ENCODE results near the gene FCMR. TPM values are rescaled to one million over a fixed set of nuclear protein-coding genes. Genes with fewer than 3 reads are reported as not detected.

FCMR gene
- total RNA-seq, 4 donors from 2014 or later = 2.5 to 3.3 (median 3.2) TPM; not detected in 1

- Histone ChIP-seq H3K36me3 (no peaks in the 10 kb centered on the region), H3K27ac (replicated peaks in 1 of 4) (no peak overlapping the region), H3K27me3 (peaks cover 0 to 15% (median 0%) of the 10 kb centered on the region in 4 donors), H3K4me3 (no peak overlapping the region), H3K9me3 (no peaks in the 10 kb centered on the region), H3K4me1 (no peaks in the 10 kb centered on the region)
- 72% methylated on average over 8 of the region's 8 CpGs for WGBS
- no peak for DNase-seq (ENCODE audit: extremely low spot score)
- intact Hi-C loops (cut with DNase I) = no loop called here
- no peak for TF ChIP-seq EP300 (IDR thresholded peaks at IDR 0.05)
- TF ChIP-seq POLR2A (IDR thresholded peaks at IDR 0.05; ENCODE audit: low read depth) = no peak
- no peak for TF ChIP-seq POLR2AphosphoS5 (IDR thresholded peaks at IDR 0.05)
- TF ChIP-seq, protein P1, sequence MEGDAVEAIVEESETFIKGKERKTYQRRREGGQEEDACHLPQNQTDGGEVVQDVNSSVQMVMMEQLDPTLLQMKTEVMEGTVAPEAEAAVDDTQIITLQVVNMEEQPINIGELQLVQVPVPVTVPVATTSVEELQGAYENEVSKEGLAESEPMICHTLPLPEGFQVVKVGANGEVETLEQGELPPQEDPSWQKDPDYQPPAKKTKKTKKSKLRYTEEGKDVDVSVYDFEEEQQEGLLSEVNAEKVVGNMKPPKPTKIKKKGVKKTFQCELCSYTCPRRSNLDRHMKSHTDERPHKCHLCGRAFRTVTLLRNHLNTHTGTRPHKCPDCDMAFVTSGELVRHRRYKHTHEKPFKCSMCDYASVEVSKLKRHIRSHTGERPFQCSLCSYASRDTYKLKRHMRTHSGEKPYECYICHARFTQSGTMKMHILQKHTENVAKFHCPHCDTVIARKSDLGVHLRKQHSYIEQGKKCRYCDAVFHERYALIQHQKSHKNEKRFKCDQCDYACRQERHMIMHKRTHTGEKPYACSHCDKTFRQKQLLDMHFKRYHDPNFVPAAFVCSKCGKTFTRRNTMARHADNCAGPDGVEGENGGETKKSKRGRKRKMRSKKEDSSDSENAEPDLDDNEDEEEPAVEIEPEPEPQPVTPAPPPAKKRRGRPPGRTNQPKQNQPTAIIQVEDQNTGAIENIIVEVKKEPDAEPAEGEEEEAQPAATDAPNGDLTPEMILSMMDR (IDR thresholded peaks at IDR 0.05) = no peak
Measured at GRCh38 chr1:206967096-206967849, 45.5 kb upstream of the FCMR start.

GRCh38 chr1:206965781-206966180, 44.0 kb upstream of the FCMR start:
- Histone ChIP-seq H3K9me3 (no peaks in the 10 kb centered on the region), H3K27me3 (peaks cover 0 to 15% (median 0%) of the 10 kb centered on the region in 4 donors), H3K4me3 (no peak overlapping the region), H3K36me3 (no peaks in the 10 kb centered on the region), H3K27ac (replicated peaks in 1 of 4) (no peak overlapping the region), H3K4me1 (no peaks in the 10 kb centered on the region)
- intact Hi-C loops (cut with DNase I) = no loop called here
- 93% methylated on average over 2 of the region's 2 CpGs for WGBS
- TF ChIP-seq, protein P1 (IDR thresholded peaks at IDR 0.05) = no peak
- TF ChIP-seq EP300 (IDR thresholded peaks at IDR 0.05) (no peak), POLR2A (IDR thresholded peaks at IDR 0.05; ENCODE audit: low read depth) (no peak), POLR2AphosphoS5 (IDR thresholded peaks at IDR 0.05) (no peak)
- DNase-seq (ENCODE audit: extremely low spot score) = no peak

DNA sequence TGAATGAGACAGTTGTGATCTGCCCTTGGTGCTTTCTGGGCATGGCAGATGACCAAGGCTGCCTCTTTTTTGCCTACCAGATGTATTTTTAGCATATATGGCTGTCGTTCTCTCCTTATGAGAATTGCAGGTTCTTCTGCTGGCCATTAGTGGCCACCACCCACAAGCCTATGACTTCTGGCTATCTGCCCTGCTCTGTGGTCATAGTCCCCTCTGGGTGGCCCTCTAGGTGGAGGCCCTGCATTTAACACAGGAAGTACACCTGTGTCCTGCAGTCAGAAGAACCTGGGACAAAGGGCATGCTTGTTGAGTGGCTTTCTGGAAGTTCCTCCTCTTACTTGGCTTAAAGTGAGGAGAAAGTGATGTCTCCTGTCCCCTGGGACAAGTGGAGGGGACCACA, 42.0 kb upstream of the FCMR start:
- intact Hi-C loops (cut with DNase I) = no loop called here
- H3K27me3 ChIP-seq = peaks cover 0 to 2% (median 0%) of the 10 kb centered on the region in 4 donors

DNA sequence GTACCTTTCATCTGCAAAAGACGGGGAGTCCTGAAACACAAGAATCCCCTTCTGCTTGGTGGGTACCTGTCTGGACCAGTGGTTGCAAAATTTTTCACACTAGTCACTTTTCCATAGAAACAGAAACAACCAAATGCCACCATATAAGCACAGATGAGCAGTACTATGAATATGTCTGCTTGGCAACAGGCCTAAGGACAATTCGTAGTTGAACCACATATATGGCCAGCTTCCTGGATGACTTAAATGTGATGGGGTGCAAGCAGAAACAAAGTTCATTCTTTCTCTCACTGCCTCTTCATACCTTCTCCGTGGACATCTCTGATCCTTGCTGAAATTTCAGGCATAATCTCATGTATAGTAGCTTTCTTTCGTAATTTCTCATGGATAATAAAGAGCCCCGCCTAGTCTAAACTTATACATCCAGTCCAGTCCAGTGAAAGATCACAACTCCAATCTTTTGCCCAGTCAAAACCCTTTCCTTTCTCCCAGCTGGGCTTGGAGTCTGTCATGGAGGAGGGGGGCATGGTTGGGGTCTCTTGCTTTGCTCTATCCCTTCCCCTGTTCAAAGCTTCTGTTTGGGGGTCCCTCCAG, 41.5 kb upstream of the FCMR start:
- 83% methylated on average over 5 of the region's 5 CpGs for WGBS
- Histone ChIP-seq H3K27me3 (no peaks in the 10 kb centered on the region), H3K27ac (replicated peaks in 1 of 4) (no peak overlapping the region), H3K4me1 (no peaks in the 10 kb centered on the region), H3K4me3 (no peak overlapping the region), H3K9me3 (no peaks in the 10 kb centered on the region), H3K36me3 (no peaks in the 10 kb centered on the region)
- no peak for DNase-seq (ENCODE audit: extremely low spot score)
- TF ChIP-seq, protein P1 (IDR thresholded peaks at IDR 0.05) = no peak
- TF ChIP-seq POLR2AphosphoS5 (IDR thresholded peaks at IDR 0.05) = no peak
- TF ChIP-seq POLR2A (IDR thresholded peaks at IDR 0.05; ENCODE audit: low read depth) = no peak
- no peak for TF ChIP-seq EP300 (IDR thresholded peaks at IDR 0.05)
- intact Hi-C loops (cut with DNase I) = no loop called here

More for the DNA sequence above, 42.0 kb upstream of the FCMR start:
- Histone ChIP-seq H3K36me3 (no peaks in the 10 kb centered on the region), H3K4me3 (no peak overlapping the region), H3K9me3 (no peaks in the 10 kb centered on the region), H3K4me1 (no peaks in the 10 kb centered on the region), H3K27ac (replicated peaks in 1 of 4) (no peak overlapping the region)
- TF ChIP-seq, protein P1 (IDR thresholded peaks at IDR 0.05) = no peak
- TF ChIP-seq POLR2AphosphoS5 (IDR thresholded peaks at IDR 0.05) (no peak), POLR2A (IDR thresholded peaks at IDR 0.05; ENCODE audit: low read depth) (no peak), EP300 (IDR thresholded peaks at IDR 0.05) (no peak)
- no peak for DNase-seq (ENCODE audit: extremely low spot score)
- WGBS = 92% methylated on average over 1 of the region's 1 CpG
